ENCODE measurements around the gene NYAP2.

NYAP2 gene

DNA sequence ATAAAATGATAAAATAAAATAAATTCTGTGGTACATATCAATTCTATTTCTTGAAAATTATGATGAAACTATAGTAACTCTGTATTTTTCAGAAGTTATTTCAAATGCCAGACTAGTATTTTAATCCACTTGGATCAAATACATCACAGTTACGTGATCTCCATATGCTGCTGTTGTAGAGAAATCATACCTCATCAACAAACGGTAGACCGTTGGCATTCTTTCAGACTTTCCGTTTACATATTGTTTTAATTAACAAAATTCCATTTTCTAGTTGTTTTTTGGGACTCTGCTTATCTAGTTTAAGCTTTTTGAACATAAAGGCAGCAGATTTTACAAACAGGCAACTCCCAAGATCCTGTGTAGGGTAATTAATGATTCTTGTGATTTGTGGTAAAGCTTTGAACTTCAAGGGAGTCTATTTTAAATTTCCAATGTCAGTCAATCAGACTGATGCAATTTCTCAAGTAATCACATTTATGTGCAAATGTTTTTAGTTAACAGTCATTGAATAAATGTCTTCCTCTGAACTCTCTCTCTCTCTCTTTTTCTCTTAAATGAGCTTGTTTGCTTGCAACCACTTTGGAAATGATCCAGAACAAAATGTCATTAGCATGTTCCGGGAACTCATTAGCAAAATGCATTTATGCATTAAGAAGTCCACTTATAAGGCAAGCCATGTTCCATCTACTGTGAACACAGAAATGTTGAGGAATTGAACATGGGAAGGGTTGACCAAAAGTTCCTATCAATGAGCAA lies 31.8 kb downstream of the NYAP2 start:
- Mint-ChIP-seq H3K4me1 (no peaks in the 10 kb centered on the region), H3K36me3 (ENCODE audit: low read depth) (no peaks in the 10 kb centered on the region), H3K4me3 (no peak overlapping the region), H3K27me3 (ENCODE audit: low read depth, poor library complexity) (no peaks in the 10 kb centered on the region), H3K9me3 (no peaks in the 10 kb centered on the region), H3K27ac (no peak overlapping the region)
- no peak for DNase-seq
- TF ChIP-seq, protein P1, sequence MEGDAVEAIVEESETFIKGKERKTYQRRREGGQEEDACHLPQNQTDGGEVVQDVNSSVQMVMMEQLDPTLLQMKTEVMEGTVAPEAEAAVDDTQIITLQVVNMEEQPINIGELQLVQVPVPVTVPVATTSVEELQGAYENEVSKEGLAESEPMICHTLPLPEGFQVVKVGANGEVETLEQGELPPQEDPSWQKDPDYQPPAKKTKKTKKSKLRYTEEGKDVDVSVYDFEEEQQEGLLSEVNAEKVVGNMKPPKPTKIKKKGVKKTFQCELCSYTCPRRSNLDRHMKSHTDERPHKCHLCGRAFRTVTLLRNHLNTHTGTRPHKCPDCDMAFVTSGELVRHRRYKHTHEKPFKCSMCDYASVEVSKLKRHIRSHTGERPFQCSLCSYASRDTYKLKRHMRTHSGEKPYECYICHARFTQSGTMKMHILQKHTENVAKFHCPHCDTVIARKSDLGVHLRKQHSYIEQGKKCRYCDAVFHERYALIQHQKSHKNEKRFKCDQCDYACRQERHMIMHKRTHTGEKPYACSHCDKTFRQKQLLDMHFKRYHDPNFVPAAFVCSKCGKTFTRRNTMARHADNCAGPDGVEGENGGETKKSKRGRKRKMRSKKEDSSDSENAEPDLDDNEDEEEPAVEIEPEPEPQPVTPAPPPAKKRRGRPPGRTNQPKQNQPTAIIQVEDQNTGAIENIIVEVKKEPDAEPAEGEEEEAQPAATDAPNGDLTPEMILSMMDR (IDR thresholded peaks at IDR 0.05) = no peak

DNA sequence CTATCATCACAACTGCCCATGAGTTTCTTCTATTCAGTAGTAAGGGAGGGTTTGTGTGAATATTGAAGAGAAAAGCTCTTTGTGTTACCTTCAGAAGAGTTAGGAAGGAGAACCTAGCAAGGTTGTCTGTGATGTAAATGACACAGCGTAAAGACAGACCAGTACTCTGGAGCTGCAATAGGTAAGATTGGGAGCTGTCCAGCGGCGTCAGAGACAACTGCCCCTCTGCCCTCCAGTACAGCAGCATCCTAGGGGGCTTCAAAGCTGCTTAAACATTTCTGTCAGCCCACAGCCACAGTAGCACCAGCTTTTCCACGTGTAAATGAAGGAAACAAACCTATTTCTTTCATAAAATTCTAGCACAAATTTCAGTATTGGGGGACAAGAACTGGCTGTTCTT lies 34.5 kb downstream of the NYAP2 start:
- H3K36me3 Mint-ChIP-seq (ENCODE audit: low read depth) = no peaks in the 10 kb centered on the region
- H3K27ac Mint-ChIP-seq = no peak overlapping the region
- H3K9me3 Mint-ChIP-seq = no peaks in the 10 kb centered on the region
- no peaks in the 10 kb centered on the region for H3K4me1 Mint-ChIP-seq
- TF ChIP-seq, protein P1 (IDR thresholded peaks at IDR 0.05) = no peak
- H3K27me3 Mint-ChIP-seq (ENCODE audit: low read depth, poor library complexity) = no peaks in the 10 kb centered on the region
- no peak overlapping the region for H3K4me3 Mint-ChIP-seq
- peak; percentile 18 for DNase-seq

DNA sequence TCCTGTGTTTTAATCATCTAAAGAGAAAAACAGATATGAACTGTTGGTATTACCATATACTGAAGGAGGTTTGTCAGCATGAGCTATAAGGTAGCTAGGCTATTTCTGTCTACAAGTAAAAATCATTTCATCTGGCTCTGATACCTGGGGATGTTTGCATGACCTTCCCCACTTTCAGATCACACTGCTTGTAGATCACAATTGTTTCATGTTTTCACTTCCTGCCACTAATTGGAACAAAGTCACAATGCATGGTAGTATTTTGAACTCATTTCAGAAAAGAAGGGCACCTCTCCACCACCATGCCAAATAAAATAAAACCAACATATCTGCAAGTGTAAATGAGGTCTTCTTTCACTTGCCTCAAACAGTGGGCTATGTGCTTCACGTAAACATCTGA lies 37.8 kb downstream of the NYAP2 start:
- TF ChIP-seq, protein P1 (IDR thresholded peaks at IDR 0.05) = no peak
- DNase-seq = no peak
- H3K4me3 Mint-ChIP-seq = no peak overlapping the region
- no peak overlapping the region for H3K27ac Mint-ChIP-seq
- H3K4me1 Mint-ChIP-seq = no peaks in the 10 kb centered on the region
- H3K27me3 Mint-ChIP-seq (ENCODE audit: low read depth, poor library complexity) = peaks cover 5% of the 10 kb centered on the region
- H3K36me3 Mint-ChIP-seq (ENCODE audit: low read depth) = no peaks in the 10 kb centered on the region
- no peaks in the 10 kb centered on the region for H3K9me3 Mint-ChIP-seq

DNA sequence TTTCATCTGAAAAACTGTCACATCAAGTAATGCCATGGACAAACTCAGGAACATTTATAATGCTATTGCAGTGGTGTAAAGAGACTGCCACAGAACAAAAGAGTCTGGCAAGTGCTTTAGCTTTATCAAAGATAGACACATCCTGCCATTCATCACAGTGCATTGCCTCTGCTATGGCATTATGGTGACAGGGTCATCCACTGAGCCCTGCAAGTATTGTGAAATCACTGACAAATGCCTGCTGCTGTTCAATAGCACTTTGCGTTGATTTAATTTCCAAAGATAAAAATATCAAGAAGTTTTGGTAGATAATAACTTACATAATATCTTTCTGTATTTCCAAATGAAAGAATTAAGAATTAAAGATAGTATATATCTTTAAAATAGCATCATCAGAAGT lies 38.7 kb downstream of the NYAP2 start:
- Mint-ChIP-seq H3K27me3 (ENCODE audit: low read depth, poor library complexity) (peaks cover 5% of the 10 kb centered on the region), H3K27ac (no peak overlapping the region), H3K4me3 (no peak overlapping the region), H3K36me3 (ENCODE audit: low read depth) (no peaks in the 10 kb centered on the region), H3K4me1 (no peaks in the 10 kb centered on the region), H3K9me3 (no peaks in the 10 kb centered on the region)
- no peak for DNase-seq
- TF ChIP-seq, protein P1 (IDR thresholded peaks at IDR 0.05) = no peak

DNA sequence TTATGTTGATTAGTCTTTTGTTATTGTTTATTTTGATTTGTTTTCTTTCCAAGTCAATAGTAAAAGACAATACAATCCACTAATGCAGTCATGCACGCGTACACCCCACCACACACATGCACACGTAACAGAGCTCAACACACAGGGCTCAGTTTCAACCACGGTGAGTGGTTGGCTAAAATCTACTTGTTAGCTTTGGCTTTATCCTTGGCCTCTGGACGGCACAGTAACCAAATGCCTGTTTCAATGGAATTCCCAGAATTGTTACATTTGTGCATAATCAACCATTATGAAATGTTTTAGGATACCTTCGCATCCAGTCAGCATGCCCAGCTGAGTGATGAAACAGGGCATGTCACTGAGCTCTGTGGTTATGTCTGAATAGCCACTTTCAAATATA lies 53.2 kb downstream of the NYAP2 start:
- H3K4me1 Mint-ChIP-seq = no peaks in the 10 kb centered on the region
- no peaks in the 10 kb centered on the region for H3K27me3 Mint-ChIP-seq (ENCODE audit: low read depth, poor library complexity)
- no peak for DNase-seq
- H3K36me3 Mint-ChIP-seq (ENCODE audit: low read depth) = no peaks in the 10 kb centered on the region
- no peak overlapping the region for H3K27ac Mint-ChIP-seq
- TF ChIP-seq, protein P1 (IDR thresholded peaks at IDR 0.05) = no peak
- H3K9me3 Mint-ChIP-seq = no peaks in the 10 kb centered on the region
- H3K4me3 Mint-ChIP-seq = no peak overlapping the region

DNA sequence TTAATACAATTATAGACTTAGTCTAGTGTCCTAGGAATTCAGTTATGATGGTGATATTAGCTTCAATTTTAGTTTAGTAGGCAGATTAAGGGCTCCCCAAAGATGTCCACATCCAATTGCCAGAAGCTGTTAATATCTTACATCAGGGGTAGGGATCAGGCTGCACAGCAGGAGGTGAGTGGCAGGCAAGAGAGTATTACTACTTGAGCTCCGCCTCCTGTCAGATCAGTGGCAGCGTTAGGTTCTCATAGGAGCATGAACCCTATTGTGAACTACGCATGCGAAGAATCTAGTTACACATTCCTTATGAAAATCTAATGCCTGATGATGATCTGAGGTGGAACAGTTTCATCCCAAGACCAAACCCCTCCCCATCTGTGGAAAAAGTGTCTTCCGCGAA lies 54.9 kb downstream of the NYAP2 start:
- TF ChIP-seq, protein P1 (IDR thresholded peaks at IDR 0.05) = no peak
- Mint-ChIP-seq H3K36me3 (ENCODE audit: low read depth) (no peaks in the 10 kb centered on the region), H3K27ac (no peak overlapping the region), H3K4me3 (no peak overlapping the region), H3K27me3 (ENCODE audit: low read depth, poor library complexity) (no peaks in the 10 kb centered on the region), H3K9me3 (no peaks in the 10 kb centered on the region), H3K4me1 (no peaks in the 10 kb centered on the region)
- no peak for DNase-seq

Data from nephron progenitor cell (in vitro differentiated cells).